Uterus (tissue), 2 donors: Measurements from ENCODE around the gene ZNF536.

Experiments used
- POLR2A ChIP-seq, 2 donors: fragments of 450-650 bp; IDR thresholded peaks; one replicate each; pipeline ENCODE4 v1.6.1; 2016; ENCODE audit warnings: antibody characterized with exemption in 2 of 2, mild to moderate bottlenecking in 1 of 2, moderate library complexity in 1 of 2
- TF ChIP-seq, protein P1 (sequence below), 4 experiments: fragments of 200-600 bp in 2 of 4; fragments of 450-650 bp in 2 of 4; sonication (generic) in 2 of 4; IDR thresholded peaks; one replicate each; pipeline ENCODE4 v1.5.1; 2016 to 2019; ENCODE audit warnings: antibody characterized with exemption in 4 of 4, mild to moderate bottlenecking in 2 of 4, moderate library complexity in 1 of 4

DNA sequence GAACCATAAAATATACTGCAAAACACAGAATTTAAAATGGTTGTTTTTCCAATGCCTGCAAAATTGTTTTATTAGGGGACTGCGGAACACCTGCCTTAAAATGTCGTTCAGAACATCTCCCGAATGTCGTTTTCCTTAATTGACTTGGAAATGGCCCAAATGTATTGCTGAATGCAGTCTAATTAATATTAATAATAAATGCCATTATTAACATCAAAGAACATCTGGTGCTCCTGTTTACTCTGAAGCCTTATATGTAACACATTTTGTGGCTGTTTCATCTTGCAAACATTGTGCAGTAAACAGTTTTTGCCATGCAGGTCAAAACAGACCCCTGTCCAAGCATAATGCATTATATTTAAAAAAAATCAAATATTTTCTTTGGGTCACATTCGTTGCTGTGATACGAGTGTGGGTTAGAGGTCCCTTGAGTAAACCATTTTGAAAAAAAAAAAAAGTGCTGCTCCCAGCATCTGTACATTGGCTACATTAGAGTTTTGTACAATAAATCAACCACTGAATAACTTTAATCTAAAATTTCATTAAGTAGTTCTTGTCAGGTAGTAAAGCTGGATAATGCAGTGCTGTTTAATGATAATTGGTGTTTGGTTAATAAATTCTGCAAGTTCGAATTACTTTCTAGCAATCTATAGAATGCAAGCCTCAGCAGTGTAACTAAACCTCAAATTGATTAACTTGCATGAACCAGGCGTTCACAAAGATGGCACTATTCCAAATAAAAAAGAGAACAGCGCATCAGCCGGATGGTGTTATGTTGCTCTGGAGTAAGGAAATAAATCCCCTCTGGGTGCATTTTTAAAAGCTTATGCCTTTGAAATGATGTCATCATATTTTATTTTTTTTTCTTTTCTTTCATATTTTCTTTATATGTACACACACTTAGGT is 140.2 kb downstream of the ZNF536 start:
- TF ChIP-seq, protein P1, sequence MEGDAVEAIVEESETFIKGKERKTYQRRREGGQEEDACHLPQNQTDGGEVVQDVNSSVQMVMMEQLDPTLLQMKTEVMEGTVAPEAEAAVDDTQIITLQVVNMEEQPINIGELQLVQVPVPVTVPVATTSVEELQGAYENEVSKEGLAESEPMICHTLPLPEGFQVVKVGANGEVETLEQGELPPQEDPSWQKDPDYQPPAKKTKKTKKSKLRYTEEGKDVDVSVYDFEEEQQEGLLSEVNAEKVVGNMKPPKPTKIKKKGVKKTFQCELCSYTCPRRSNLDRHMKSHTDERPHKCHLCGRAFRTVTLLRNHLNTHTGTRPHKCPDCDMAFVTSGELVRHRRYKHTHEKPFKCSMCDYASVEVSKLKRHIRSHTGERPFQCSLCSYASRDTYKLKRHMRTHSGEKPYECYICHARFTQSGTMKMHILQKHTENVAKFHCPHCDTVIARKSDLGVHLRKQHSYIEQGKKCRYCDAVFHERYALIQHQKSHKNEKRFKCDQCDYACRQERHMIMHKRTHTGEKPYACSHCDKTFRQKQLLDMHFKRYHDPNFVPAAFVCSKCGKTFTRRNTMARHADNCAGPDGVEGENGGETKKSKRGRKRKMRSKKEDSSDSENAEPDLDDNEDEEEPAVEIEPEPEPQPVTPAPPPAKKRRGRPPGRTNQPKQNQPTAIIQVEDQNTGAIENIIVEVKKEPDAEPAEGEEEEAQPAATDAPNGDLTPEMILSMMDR (IDR thresholded peaks at IDR 0.05): no peak
- no peak for TF ChIP-seq POLR2A (IDR thresholded peaks at IDR 0.05)
